PFSK-1 (cell line): ENCODE measurements around the gene TFPI2.

Experiments used
- FOXP2 ChIP-seq: optimal IDR thresholded peaks from 2 replicates; pipeline ENCODE3; 2011; ENCODE audit warnings: borderline replicate concordance, control low read depth, inconsistent platforms; ENCODE audit not compliant: insufficient read depth; ENCODE audit errors: extremely low read length, extremely low read depth
- POLR2AphosphoS5 ChIP-seq: IDR thresholded peaks from 2 replicates; pipeline ENCODE4 v1.6.1; 2012; ENCODE audit warnings: low read depth, mild to moderate bottlenecking, control low read depth, low read length, moderate library complexity
- SIN3A ChIP-seq: IDR thresholded peaks from 2 replicates; pipeline ENCODE4 v1.6.1; 2012; ENCODE audit warnings: mild to moderate bottlenecking, low read length, moderate library complexity, borderline replicate concordance; ENCODE audit not compliant: insufficient read depth
- TAF1 ChIP-seq: IDR thresholded peaks from 2 replicates; pipeline ENCODE4 v1.6.1; 2012; ENCODE audit warnings: low read length, control low read depth, borderline replicate concordance; ENCODE audit not compliant: insufficient read depth
- TF ChIP-seq, protein P1 (sequence below), 2 experiments: IDR thresholded peaks; 2 replicates each; pipeline versions ENCODE4 v1.6.1 to v1.8.0; 2011 to 2012; ENCODE audit warnings: low read depth in 2 of 2, low read length in 2 of 2, control low read depth in 1 of 2, inconsistent platforms in 1 of 2, mild to moderate bottlenecking in 1 of 2, moderate library complexity in 1 of 2; ENCODE audit not compliant: insufficient read depth in 1 of 2

DNA sequence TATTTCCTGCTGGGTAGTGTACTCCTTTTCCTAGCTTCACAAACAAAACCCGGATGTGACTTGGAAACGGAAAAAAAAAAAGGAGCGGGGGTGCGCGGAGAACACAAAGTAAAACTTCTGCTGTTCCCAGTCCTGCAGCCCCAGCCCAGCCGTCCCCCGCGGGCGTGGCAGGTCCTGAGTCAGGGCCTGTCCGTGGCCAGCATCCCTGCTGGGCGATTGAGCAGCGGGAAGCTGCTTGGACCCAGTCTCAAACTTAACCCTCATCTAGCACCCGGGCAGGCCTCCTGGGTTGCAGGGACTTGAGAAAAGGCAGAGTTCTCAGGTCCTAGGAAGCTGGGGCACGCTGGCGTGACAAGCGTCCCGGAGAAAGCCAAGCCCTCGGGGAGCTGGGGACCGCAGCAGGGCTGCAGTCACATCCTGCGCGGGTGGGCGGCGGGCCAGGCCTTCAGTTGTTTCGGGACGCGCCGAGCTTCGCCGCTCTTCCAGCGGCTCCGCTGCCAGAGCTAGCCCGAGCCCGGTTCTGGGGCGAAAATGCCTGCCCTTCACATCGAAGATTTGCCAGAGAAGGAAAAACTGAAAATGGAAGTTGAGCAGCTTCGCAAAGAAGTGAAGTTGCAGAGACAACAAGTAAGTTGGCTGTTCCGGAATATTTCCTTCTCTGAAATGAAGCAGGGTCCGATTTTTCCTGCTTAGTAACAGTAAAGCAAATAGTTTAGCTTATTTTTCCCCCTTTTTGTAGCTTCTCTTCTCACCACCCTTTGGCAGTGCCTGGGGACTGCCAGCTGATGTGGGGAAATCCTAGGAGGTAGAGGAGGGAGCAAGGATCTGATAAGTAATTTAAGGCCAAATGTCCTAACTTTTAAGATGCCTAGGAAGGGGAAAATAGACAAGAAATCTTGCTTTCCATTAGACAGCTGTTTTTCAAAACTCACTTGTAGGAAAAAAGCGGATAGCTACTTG lies 31.3 kb upstream of the TFPI2 start, which contains the start of gene GNG11:
- TF ChIP-seq POLR2AphosphoS5, result no peak; the same call in 1 of the 2 replicates
- TF ChIP-seq FOXP2, result no peak
- no peak; the same call in 1 of the 2 replicates for TF ChIP-seq SIN3A
- TF ChIP-seq, protein P1, sequence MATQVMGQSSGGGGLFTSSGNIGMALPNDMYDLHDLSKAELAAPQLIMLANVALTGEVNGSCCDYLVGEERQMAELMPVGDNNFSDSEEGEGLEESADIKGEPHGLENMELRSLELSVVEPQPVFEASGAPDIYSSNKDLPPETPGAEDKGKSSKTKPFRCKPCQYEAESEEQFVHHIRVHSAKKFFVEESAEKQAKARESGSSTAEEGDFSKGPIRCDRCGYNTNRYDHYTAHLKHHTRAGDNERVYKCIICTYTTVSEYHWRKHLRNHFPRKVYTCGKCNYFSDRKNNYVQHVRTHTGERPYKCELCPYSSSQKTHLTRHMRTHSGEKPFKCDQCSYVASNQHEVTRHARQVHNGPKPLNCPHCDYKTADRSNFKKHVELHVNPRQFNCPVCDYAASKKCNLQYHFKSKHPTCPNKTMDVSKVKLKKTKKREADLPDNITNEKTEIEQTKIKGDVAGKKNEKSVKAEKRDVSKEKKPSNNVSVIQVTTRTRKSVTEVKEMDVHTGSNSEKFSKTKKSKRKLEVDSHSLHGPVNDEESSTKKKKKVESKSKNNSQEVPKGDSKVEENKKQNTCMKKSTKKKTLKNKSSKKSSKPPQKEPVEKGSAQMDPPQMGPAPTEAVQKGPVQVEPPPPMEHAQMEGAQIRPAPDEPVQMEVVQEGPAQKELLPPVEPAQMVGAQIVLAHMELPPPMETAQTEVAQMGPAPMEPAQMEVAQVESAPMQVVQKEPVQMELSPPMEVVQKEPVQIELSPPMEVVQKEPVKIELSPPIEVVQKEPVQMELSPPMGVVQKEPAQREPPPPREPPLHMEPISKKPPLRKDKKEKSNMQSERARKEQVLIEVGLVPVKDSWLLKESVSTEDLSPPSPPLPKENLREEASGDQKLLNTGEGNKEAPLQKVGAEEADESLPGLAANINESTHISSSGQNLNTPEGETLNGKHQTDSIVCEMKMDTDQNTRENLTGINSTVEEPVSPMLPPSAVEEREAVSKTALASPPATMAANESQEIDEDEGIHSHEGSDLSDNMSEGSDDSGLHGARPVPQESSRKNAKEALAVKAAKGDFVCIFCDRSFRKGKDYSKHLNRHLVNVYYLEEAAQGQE (IDR thresholded peaks at IDR 0.05; ENCODE audit: insufficient read depth in 1 of 2, low read depth in 2 of 2, low read length in 2 of 2), result no peak
- peak; percentile 69; the same call in 1 of the 2 replicates for TF ChIP-seq TAF1
